GM19463 (cell line): ENCODE measurements around the gene CLEC4E.
"Not testable (repeated sequence)": the region's sequence is repeated elsewhere in the genome, so short reads cannot be mapped to it uniquely, and the experiment has no call there.

Experiments used
- ATAC-seq: cut with Tn5 transposase; IDR thresholded peaks from one replicate; pipeline ENCODE4 v1.9.1; 2021; ENCODE audit warnings: mild to moderate bottlenecking, moderate library complexity; ENCODE audit not compliant: unreplicated experiment

The CLEC4E gene, protein sequence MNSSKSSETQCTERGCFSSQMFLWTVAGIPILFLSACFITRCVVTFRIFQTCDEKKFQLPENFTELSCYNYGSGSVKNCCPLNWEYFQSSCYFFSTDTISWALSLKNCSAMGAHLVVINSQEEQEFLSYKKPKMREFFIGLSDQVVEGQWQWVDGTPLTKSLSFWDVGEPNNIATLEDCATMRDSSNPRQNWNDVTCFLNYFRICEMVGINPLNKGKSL

GRCh38 chr12:8540831-8541230 is at the start of gene CLEC4E:
Gene CLEC4E, minus strand, starts transcription at chr12:8540905. Its CDS starts 108 bp downstream, at chr12:8540797.
- not testable (repeated sequence) for ATAC-seq

DNA sequence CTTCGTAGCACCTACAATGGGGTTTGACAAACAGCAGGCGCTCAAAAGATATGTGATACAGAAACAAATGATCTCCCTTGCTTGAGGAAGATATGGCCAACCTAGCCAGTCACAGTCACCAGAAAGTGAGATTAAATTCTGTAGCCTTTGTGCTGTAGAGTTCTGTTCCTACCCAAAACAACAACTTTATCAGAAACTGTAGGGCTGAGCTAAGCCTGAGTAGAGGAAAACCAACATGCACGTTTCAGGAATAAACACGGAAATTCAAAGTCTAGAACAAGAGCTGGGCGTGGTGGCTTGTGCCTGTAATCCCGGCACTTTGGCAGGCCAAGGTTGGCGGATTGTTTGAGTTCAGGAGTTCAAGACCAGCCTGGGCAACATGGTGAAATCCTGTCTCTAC is 49.0 kb upstream of the CLEC4E start:
- no peak for ATAC-seq

DNA sequence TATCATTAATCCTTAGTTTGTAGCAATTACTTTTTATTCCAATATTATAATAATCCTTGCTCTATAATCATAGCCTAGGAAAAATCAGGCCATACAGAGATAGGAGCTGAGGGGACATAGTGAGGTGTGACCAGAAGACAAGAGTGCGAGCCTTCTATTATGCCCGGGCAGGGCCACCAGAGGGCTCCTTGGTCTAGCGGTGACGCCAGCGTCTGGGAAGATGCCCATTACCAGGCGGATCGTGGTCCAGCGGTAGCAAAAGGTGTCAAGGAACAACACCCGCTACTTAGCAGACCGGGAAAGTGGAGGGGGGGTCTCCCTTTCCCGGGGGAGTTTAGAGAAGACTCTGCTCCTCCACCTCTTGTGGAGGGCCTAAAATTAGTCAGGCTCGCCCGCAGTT is 43.8 kb upstream of the CLEC4E start:
- not testable (repeated sequence) for ATAC-seq

DNA sequence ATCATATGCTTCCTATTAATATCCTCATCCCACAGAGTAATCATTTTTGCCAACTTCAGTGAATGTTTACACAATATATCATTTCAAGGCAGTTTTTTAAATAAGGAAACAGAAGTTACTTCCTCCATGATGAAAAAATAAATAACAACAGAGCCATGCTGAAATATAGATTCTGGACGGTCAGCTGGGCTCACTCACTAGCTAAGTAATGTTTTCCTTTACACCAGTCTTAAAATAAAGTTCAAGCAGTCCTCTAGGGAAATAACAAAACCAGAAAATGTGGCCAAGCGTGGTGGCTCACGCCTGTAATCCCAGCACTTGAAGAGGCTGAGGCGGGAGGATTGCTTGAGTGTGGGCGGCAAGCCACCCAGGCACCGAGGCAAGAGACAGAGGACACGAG is 43.3 kb upstream of the CLEC4E start:
- no peak for ATAC-seq

- no peak for ATAC-seq
Measured at GRCh38 chr12:8581098-8581784, 40.5 kb upstream of the CLEC4E start.

- no peak for ATAC-seq
Measured at GRCh38 chr12:8577879-8578278, 37.2 kb upstream of the CLEC4E start.

- no peak for ATAC-seq
Measured at GRCh38 chr12:8572507-8572906, 31.8 kb upstream of the CLEC4E start.

GRCh38 chr12:8566525-8566924 is 25.8 kb upstream of the CLEC4E start:
- no peak for ATAC-seq

DNA sequence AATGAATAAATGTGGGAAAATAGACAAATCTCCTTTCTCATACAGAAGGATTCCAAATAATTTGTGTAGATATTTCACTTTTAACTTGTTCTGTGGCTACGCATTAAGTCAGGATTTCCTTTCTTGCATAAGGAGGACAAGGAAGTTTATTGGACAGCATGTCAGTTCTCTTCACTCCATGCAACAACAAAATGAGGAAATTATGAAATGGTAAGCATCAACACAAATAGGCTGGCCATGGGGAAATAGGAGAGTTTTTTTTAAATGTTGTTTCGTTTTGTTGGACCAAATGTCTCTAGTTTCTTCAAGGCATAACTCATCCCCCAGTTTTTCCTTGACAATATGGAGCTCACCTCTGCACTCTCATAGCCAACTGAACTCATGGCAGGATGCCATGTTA is 25.3 kb upstream of the CLEC4E start:
- ATAC-seq: not testable (repeated sequence)

- no peak for ATAC-seq
Measured at GRCh38 chr12:8564656-8565055, 24.0 kb upstream of the CLEC4E start.

DNA sequence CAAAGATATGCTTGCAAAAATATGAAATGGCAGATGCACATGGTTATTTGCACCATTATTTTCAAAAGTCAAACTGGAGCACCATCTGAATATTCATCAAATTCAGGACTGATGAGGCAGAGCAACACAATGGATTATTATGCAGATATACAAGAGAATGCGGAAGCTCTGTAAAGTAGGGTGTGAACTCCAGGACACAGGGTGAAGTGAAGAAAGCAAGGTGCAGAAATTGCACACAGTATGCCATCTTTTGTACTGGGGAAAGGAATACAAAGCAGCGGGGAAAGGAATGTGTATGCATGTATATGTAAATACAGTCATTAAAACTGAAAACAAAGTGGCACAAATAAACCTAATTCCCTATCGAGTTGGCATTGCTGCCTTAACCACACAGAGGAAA is 22.7 kb upstream of the CLEC4E start:
- ATAC-seq: no peak

GRCh38 chr12:8562310-8562709 is 21.6 kb upstream of the CLEC4E start:
- ATAC-seq: no peak

DNA sequence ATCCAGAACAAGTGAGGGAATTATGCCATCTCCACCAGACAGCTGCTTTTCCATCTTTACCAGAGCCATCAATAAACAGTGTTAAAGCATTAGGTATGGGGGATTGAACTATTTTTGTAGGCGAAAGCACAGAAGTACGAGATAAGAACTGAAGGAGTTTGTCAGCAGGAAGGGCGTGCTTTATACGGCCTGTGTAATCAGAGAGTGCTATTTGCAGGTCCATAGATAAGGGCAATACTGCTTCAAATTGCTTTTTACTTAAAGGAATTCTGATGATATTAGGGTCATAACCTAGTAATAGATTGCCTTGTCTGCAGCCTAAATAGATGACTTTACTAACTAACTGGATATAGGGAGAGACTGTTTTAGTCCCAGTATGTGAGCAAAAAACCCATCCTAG is 20.3 kb upstream of the CLEC4E start:
- no peak for ATAC-seq

DNA sequence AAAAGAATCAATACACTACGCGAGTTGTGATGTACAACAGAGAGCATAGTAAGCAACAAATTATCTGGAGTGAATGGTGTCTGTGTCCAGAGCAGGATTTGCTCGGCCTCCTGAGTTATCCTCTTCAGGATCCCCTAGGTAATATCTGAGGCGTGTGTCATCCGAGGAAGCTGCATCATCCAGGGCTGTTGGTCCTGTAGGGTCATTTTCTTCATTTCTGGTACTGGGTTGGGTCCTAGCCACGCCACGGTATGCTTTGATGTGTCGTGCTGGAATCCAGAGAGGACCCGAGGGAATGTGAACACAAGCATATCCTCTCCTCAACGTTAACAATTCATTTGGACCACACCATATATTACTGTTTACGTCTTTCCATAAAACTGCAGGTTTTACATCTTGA is 19.0 kb upstream of the CLEC4E start:
- no peak for ATAC-seq

GRCh38 chr12:8556531-8557097 is 15.9 kb upstream of the CLEC4E start:
- ATAC-seq: no peak

- no peak for ATAC-seq
Measured at GRCh38 chr12:8554451-8555195, 13.9 kb upstream of the CLEC4E start.

DNA sequence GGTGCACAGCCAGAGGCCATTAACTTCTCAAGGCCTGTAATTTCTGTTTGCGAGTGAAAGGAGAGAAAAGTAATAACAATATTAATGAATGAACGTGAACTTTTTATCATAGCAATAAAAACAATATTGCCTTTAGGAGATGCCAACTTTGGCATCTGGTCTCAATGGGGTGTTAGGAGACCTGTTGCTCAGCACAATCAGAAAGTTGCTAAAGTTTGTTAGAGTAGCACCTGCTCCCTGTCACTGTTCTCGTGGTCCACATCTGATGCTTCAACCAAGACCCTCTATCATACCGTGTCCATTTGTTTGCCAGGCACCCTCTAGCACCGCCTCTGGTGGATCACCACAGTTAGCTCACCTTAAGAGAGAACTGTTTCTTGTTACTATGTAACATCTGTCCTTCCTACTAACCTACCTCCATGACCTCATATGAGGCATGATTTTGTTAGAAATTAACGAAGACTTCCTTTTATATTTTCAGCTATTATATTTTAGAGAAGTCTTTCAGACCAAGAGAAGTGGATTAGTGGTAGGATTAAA is 12.5 kb upstream of the CLEC4E start:
- no peak for ATAC-seq

- no peak for ATAC-seq
Measured at GRCh38 chr12:8549381-8549780, 8.7 kb upstream of the CLEC4E start.

- no peak for ATAC-seq
Measured at GRCh38 chr12:8548192-8548591, 7.5 kb upstream of the CLEC4E start.

- ATAC-seq: no peak
Measured at GRCh38 chr12:8547645-8548044, 6.9 kb upstream of the CLEC4E start.

- no peak for ATAC-seq
Measured at GRCh38 chr12:8546591-8546990, 5.9 kb upstream of the CLEC4E start.
